Effector CD8-positive, alpha-beta T cell (primary cell): ENCODE measurements around the gene TUBGCP6.

ENCODE experiments used
- DNase-seq: peaks from one replicate; lab custom pipeline; 2025; lab: John Stamatoyannopoulos, UW

The TUBGCP6 gene

GRCh38 chr22:50180727-50181521 is 63.9 kb downstream of the TUBGCP6 start:
- no peak for DNase-seq

GRCh38 chr22:50179937-50180726 is 64.7 kb downstream of the TUBGCP6 start:
- DNase-seq, result no peak

GRCh38 chr22:50178871-50179869 is 65.7 kb downstream of the TUBGCP6 start:
- no peak for DNase-seq

GRCh38 chr22:50178471-50178864 is 66.4 kb downstream of the TUBGCP6 start:
- no peak for DNase-seq

- DNase-seq, result no peak
These were observed 67.0 kb downstream of the TUBGCP6 start for GRCh38 chr22:50177537-50178470.

GRCh38 chr22:50176850-50177536 is 67.8 kb downstream of the TUBGCP6 start:
- DNase-seq, result no peak

GRCh38 chr22:50175921-50176849 is 68.6 kb downstream of the TUBGCP6 start:
- no peak for DNase-seq

- DNase-seq, result no peak
These were observed 69.7 kb downstream of the TUBGCP6 start for GRCh38 chr22:50175191-50175461.

- no peak for DNase-seq
These were observed 70.2 kb downstream of the TUBGCP6 start for GRCh38 chr22:50174382-50175190.

- DNase-seq, result no peak
These were observed 70.9 kb downstream of the TUBGCP6 start for GRCh38 chr22:50173983-50174355.

GRCh38 chr22:50173311-50173982 is 71.4 kb downstream of the TUBGCP6 start:
- no peak for DNase-seq

- DNase-seq, result no peak
These were observed 72.8 kb downstream of the TUBGCP6 start for GRCh38 chr22:50171965-50172421.

GRCh38 chr22:50171319-50171964 is 73.4 kb downstream of the TUBGCP6 start:
- no peak for DNase-seq

GRCh38 chr22:50170453-50171318 is 74.1 kb downstream of the TUBGCP6 start, which contains the start of gene PANX2:
Gene PANX2, plus strand, starts transcription at chr22:50170731. Its CDS starts 0 bp downstream, at chr22:50170731.
- DNase-seq, result no peak

- no peak for DNase-seq
These were observed 75.0 kb downstream of the TUBGCP6 start for GRCh38 chr22:50169774-50170341.
